Measurements from ENCODE around the gene ASCL5. TPM values are rescaled to one million over a fixed set of nuclear protein-coding genes. Genes with fewer than 3 reads are reported as not detected.
A peak's percentile ranks its signal among the peaks of the same experiment; 100 is the strongest.

ASCL5 gene
- total and polyA plus RNA-seq, 9 of the 15 experiments (the other 6 are each of a cell fraction or from before 2014, with no cell fraction given) = 0.09 TPM; not detected in 8

DNA sequence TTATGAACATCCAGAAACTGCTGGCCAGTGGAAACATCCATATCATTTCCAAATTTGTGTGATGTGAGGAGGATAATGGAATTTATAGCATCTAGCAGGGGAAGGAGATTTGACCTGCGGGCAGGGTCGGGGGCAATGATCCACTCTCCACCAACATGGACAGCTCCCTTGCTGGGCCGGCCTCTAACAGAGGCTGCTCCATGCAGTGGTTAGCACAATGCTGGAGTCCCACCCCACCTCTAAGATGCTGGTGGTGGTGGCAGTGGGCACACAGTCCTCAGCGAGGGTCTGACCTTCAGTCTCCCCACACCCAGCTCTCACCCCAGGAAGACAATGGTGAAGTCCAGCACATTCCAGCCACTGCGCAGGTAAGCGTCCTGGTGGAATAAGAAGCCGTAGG, 33.4 kb downstream of the ASCL5 start:
- Histone ChIP-seq H3K27ac (ENCODE audit: extremely low read depth, low read depth, low read length) (no peak overlapping the region), H3K79me2 (ENCODE audit: control insufficient read depth, insufficient read depth, low read length) (no peaks in the 10 kb centered on the region), H3K4me1 (replicated peaks in 1 of 2; ENCODE audit: control insufficient read depth in 2 of 2, insufficient read depth in 2 of 2, low read length in 2 of 2) (no peaks in the 10 kb centered on the region), H3K36me3 (ENCODE audit: control insufficient read depth, insufficient read depth, low read length) (no peaks in the 10 kb centered on the region), H3K4me2 (ENCODE audit: insufficient read depth, low read length) (no peak overlapping the region), H3K27me3 (ENCODE audit: control insufficient read depth in 2 of 2, insufficient read depth in 2 of 2, low read length in 2 of 2) (peaks cover 60 to 84% of the 10 kb centered on the region in 2 experiments), H3K4me3 (no peak overlapping the region), H4K20me1 (replicated peaks; ENCODE audit: control insufficient read depth, insufficient read depth, low read length) (0 out of 2 replicates have a peak, but pooled peaks cover 4% of the 10 kb centered on the region), H3K9me1 (ENCODE audit: control insufficient read depth, insufficient read depth, low read length) (no peaks in the 10 kb centered on the region), H2AFZ (ENCODE audit: low read depth, low read length) (no peak overlapping the region), H3K9ac (ENCODE audit: insufficient read depth in 1 of 2, low read depth in 2 of 2, low read length in 2 of 2) (no peak overlapping the region), H3K9me3 (replicated peaks; ENCODE audit: control insufficient read depth, insufficient read depth, low read depth, low read length) (no peaks in the 10 kb centered on the region)
- FAIRE-seq (no peak), ATAC-seq (no peak), DNase-seq (ENCODE audit: extremely low read depth in 1 of 4, low spot score in 3 of 4) (no peak)
- ChIA-PET CTCF (ENCODE audit: low intra/inter-chr PET ratio) (interaction anchor here (0.6 kb wide), 1 partner anchor 29 kb away, joined by 3 read pairs; no protein-coding TSS in a partner anchor), POLR2A (interaction anchor here (0.7 to 1.3 kb wide), 3 partner anchors 10 to 230 kb away, joined by 3 read pairs; no protein-coding TSS in a partner anchor)
- TF ChIP-seq DIDO1 (tag; IDR thresholded peaks at IDR 0.05; ENCODE audit: low read depth) = no peak
- whole genome bisulfite sequencing (ENCODE audit: insufficient coverage, low coverage, missing lambda C conversion rate) = 4% methylated on average over 7 of the region's 7 CpGs
- in situ Hi-C loops (cut with MboI) = no loop called here
- intact Hi-C loops (cut with micrococcal nuclease) = no loop called here
- no TSS peak for BruUV-seq (replicated peaks)

DNA sequence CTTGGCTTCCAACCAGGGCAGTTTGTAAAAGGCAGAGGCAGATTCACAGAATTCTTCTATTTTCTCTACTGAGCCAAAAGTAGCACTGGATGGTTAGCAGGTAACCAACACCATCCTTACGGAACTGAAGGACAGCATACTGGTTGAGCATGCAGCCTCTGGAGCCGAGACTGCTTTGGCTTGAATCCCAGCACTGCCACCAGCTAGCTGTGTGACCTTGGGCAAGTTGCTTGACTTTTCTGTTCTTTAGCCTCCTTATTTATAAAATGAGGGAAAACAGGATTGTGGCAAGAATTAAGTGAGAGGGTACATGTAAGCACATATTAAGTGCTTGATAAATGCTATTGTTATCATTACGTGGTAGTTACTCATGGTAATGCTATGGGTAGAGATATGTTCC, 34.2 kb downstream of the ASCL5 start:
- BruUV-seq (replicated peaks) = no TSS peak
- WGBS (ENCODE audit: insufficient coverage, low coverage, missing lambda C conversion rate) = 0% methylated on average over 3 of the region's 3 CpGs
- ChIA-PET CTCF (ENCODE audit: low intra/inter-chr PET ratio) (no interaction called here), POLR2A (no interaction called here)
- no peaks in the 10 kb centered on the region for H3K79me2 ChIP-seq (ENCODE audit: control insufficient read depth, insufficient read depth, low read length)
- DNase-seq (ENCODE audit: extremely low read depth in 1 of 4, low spot score in 3 of 4) = no peak
- H2AFZ ChIP-seq (ENCODE audit: low read depth, low read length) = no peak overlapping the region
- no peak for TF ChIP-seq PML (IDR thresholded peaks at IDR 0.05; ENCODE audit: low read length)
- no peak; the same call in 1 of the 2 replicates for TF ChIP-seq BCOR (IDR thresholded peaks at IDR 0.05)
- no peak for TF ChIP-seq ZNF644 (tag; IDR thresholded peaks at IDR 0.05; ENCODE audit: low read depth)
- TF ChIP-seq XRCC4 (IDR thresholded peaks at IDR 0.05; ENCODE audit: extremely low read depth, insufficient read depth, insufficient read length) = no peak
- TF ChIP-seq TCF7 (IDR thresholded peaks at IDR 0.05; ENCODE audit: borderline replicate concordance) = no peak
- peak; percentile 81 for TF ChIP-seq RBM25 (IDR thresholded peaks at IDR 0.05; ENCODE audit: low read depth, low read length, severe bottlenecking)
- TF ChIP-seq GTF2E2 (tag; IDR thresholded peaks at IDR 0.05) = no peak
- no peak for TF ChIP-seq ZNF707 (CRISPR knock-in tag; conservative IDR thresholded peaks at IDR 0.05)
- no peak for TF ChIP-seq FOXM1 (IDR thresholded peaks at IDR 0.05; ENCODE audit: low read depth)
- TF ChIP-seq FOXM1 (CRISPR knock-in tag; IDR thresholded peaks at IDR 0.05; ENCODE audit: low read depth) = no peak
- TF ChIP-seq KDM1A (IDR thresholded peaks at IDR 0.05) = 0 out of 4 replicates have a peak, but pooled peaks of 1 of the 2 experiments have one; percentile 22
- no peak for TF ChIP-seq STAT5A (IDR thresholded peaks at IDR 0.05; ENCODE audit: borderline replicate concordance, low read length)
- TF ChIP-seq, protein P1, sequence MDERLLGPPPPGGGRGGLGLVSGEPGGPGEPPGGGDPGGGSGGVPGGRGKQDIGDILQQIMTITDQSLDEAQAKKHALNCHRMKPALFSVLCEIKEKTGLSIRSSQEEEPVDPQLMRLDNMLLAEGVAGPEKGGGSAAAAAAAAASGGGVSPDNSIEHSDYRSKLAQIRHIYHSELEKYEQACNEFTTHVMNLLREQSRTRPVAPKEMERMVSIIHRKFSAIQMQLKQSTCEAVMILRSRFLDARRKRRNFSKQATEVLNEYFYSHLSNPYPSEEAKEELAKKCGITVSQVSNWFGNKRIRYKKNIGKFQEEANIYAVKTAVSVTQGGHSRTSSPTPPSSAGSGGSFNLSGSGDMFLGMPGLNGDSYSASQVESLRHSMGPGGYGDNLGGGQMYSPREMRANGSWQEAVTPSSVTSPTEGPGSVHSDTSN (CRISPR knock-in tag; IDR thresholded peaks at IDR 0.05; ENCODE audit: low read depth) = no peak
- TF ChIP-seq, protein P1 (tag; conservative IDR thresholded peaks at IDR 0.05; ENCODE audit: low read depth) = no peak
- peak; percentile 56 for TF ChIP-seq ZFP36 (IDR thresholded peaks at IDR 0.05; ENCODE audit: low read depth, low read length, partially characterized antibody)
- no peak overlapping the region for H3K27ac ChIP-seq (ENCODE audit: extremely low read depth, low read depth, low read length)
- intact Hi-C loops (cut with micrococcal nuclease) = no loop called here
- no peak overlapping the region for H3K4me2 ChIP-seq (ENCODE audit: insufficient read depth, low read length)
- ATAC-seq = no peak
- no peak overlapping the region for H3K4me3 ChIP-seq
- no peaks in the 10 kb centered on the region for H3K9me3 ChIP-seq (replicated peaks; ENCODE audit: control insufficient read depth, insufficient read depth, low read depth, low read length)
- FAIRE-seq = no peak
- H3K36me3 ChIP-seq (ENCODE audit: control insufficient read depth, insufficient read depth, low read length) = no peaks in the 10 kb centered on the region
- no peaks in the 10 kb centered on the region for H4K20me1 ChIP-seq (replicated peaks; ENCODE audit: control insufficient read depth, insufficient read depth, low read length)
- no peaks in the 10 kb centered on the region for H3K9me1 ChIP-seq (ENCODE audit: control insufficient read depth, insufficient read depth, low read length)
- no peak overlapping the region for H3K9ac ChIP-seq (ENCODE audit: insufficient read depth in 1 of 2, low read depth in 2 of 2, low read length in 2 of 2)
- no peaks in the 10 kb centered on the region for H3K4me1 ChIP-seq (replicated peaks in 1 of 2; ENCODE audit: control insufficient read depth in 2 of 2, insufficient read depth in 2 of 2, low read length in 2 of 2)
- peaks cover 61 to 79% of the 10 kb centered on the region in 2 experiments for H3K27me3 ChIP-seq (ENCODE audit: control insufficient read depth in 2 of 2, insufficient read depth in 2 of 2, low read length in 2 of 2)
- in situ Hi-C loops (cut with MboI) = no loop called here

Measured in K562 (cell line).